ENCODE data around the gene EYA2.

GRCh38 chr20:47232518-47232917 lies 337.9 kb downstream of the EYA2 start:
- TF ChIP-seq CTCF (IDR thresholded peaks at IDR 0.05; ENCODE audit: low read depth, low read length, missing input control) (no peak), RAD21 (IDR thresholded peaks at IDR 0.05) (no peak), TAF1 (conservative IDR thresholded peaks at IDR 0.05) (no peak), EGR1 (IDR thresholded peaks at IDR 0.05; ENCODE audit: low read depth in 2 of 2) (no peak), MAX (IDR thresholded peaks at IDR 0.05) (no peak), FOXA1 (IDR thresholded peaks at IDR 0.05) (no peak), JUND (IDR thresholded peaks at IDR 0.05) (no peak), GABPA (IDR thresholded peaks at IDR 0.05 in 1 of 2, conservative IDR thresholded peaks at IDR 0.05 in 1 of 2) (no peak), YY1 (IDR thresholded peaks at IDR 0.05) (no peak), ATF3 (IDR thresholded peaks at IDR 0.05) (no peak), HNF4A (conservative IDR thresholded peaks at IDR 0.05) (no peak), REST (IDR thresholded peaks at IDR 0.05) (no peak), SP1 (IDR thresholded peaks at IDR 0.05) (no peak), ZBTB33 (IDR thresholded peaks at IDR 0.05) (no peak)
